ENCODE data around the gene ADAM12. TPM values are rescaled to one million over a fixed set of nuclear protein-coding genes. Genes with fewer than 3 reads are reported as not detected.
"Not testable (repeated sequence)": the region's sequence is repeated elsewhere in the genome, so short reads cannot be mapped to it uniquely, and the experiment has no call there.

Gene ADAM12
- total RNA-seq, 1 experiment from 2014 or later = not detected

- no peak for DNase-seq (ENCODE audit: low spot score)
These were observed 125.1 kb downstream of the ADAM12 start for GRCh38 chr10:126263006-126263676.

GRCh38 chr10:126262233-126262838, 125.9 kb downstream of the ADAM12 start:
- DNase-seq (ENCODE audit: low spot score) = no peak

- no peak for DNase-seq (ENCODE audit: low spot score)
These were observed 128.4 kb downstream of the ADAM12 start for GRCh38 chr10:126259760-126260479.

- no peak for DNase-seq (ENCODE audit: low spot score)
These were observed 131.4 kb downstream of the ADAM12 start for GRCh38 chr10:126256864-126257263.

GRCh38 chr10:126255313-126255712, 133.0 kb downstream of the ADAM12 start:
- no peak for DNase-seq (ENCODE audit: low spot score)

- DNase-seq (ENCODE audit: low spot score) = no peak
These were observed 134.7 kb downstream of the ADAM12 start for GRCh38 chr10:126253611-126253998.

- DNase-seq (ENCODE audit: low spot score) = no peak
These were observed 135.2 kb downstream of the ADAM12 start for GRCh38 chr10:126252884-126253610.

GRCh38 chr10:126251778-126252407, 136.4 kb downstream of the ADAM12 start:
- DNase-seq (ENCODE audit: low spot score) = no peak

- DNase-seq (ENCODE audit: low spot score) = no peak
These were observed 137.6 kb downstream of the ADAM12 start for GRCh38 chr10:126250527-126251310.

GRCh38 chr10:126250045-126250444, 138.2 kb downstream of the ADAM12 start:
- no peak for DNase-seq (ENCODE audit: low spot score)

- no peak for DNase-seq (ENCODE audit: low spot score)
These were observed 140.8 kb downstream of the ADAM12 start for GRCh38 chr10:126247446-126247975.

- not testable (repeated sequence) for DNase-seq (ENCODE audit: low spot score)
These were observed 141.9 kb downstream of the ADAM12 start for GRCh38 chr10:126246396-126246795.

GRCh38 chr10:126245501-126245900, 142.8 kb downstream of the ADAM12 start:
- DNase-seq (ENCODE audit: low spot score) = no peak

GRCh38 chr10:126243971-126244370, 144.3 kb downstream of the ADAM12 start:
- DNase-seq (ENCODE audit: low spot score) = no peak

GRCh38 chr10:126243306-126243705, 145.0 kb downstream of the ADAM12 start:
- DNase-seq (ENCODE audit: low spot score) = no peak

GRCh38 chr10:126242397-126243260, 145.6 kb downstream of the ADAM12 start:
- no peak for DNase-seq (ENCODE audit: low spot score)

- no peak for DNase-seq (ENCODE audit: low spot score)
These were observed 147.8 kb downstream of the ADAM12 start for GRCh38 chr10:126240483-126240882.

GRCh38 chr10:126239844-126240243, 148.4 kb downstream of the ADAM12 start:
- DNase-seq (ENCODE audit: low spot score) = no peak
